Ishikawa (cell line): ENCODE data around the gene CARMIL1.

Experiments used
- CEBPB ChIP-seq: IDR thresholded peaks from 2 replicates; pipeline ENCODE4 v1.6.1; 2012
- CREB1 ChIP-seq: IDR thresholded peaks from 2 replicates; pipeline ENCODE4 v1.6.1; 2012; ENCODE audit warnings: low read depth
- EGR1 ChIP-seq: IDR thresholded peaks from 2 replicates; pipeline ENCODE4 v1.6.1; 2012
- EP300 ChIP-seq: IDR thresholded peaks from 2 replicates; pipeline ENCODE4 v1.6.1; 2012; ENCODE audit warnings: borderline replicate concordance
- FOXM1 ChIP-seq: IDR thresholded peaks from 2 replicates; pipeline ENCODE4 v1.6.1; 2012; ENCODE audit warnings: low read depth, borderline replicate concordance
- NFIC ChIP-seq: IDR thresholded peaks from 2 replicates; pipeline ENCODE4 v1.6.1; 2012
- RAD21 ChIP-seq: IDR thresholded peaks from 2 replicates; pipeline ENCODE4 v1.6.1; 2012; ENCODE audit warnings: low read depth
- TAF1 ChIP-seq: IDR thresholded peaks from 2 replicates; pipeline ENCODE4 v1.6.1; 2012; ENCODE audit warnings: low read depth, mild to moderate bottlenecking
- TCF12 ChIP-seq: IDR thresholded peaks from 2 replicates; pipeline ENCODE4 v1.6.1; 2012; ENCODE audit warnings: low read depth
- TEAD4 ChIP-seq: IDR thresholded peaks from 2 replicates; pipeline ENCODE4 v1.6.1; 2012
- YY1 ChIP-seq: IDR thresholded peaks from 2 replicates; pipeline ENCODE4 v1.6.1; 2012; ENCODE audit warnings: low read depth
- ZBTB7A ChIP-seq: IDR thresholded peaks from 2 replicates; pipeline ENCODE4 v1.6.1; 2012; ENCODE audit warnings: low read depth
- TF ChIP-seq, protein P1 (sequence below): IDR thresholded peaks from 2 replicates; pipeline ENCODE4 v1.6.1; 2012
- TF ChIP-seq, protein P2 (sequence below): IDR thresholded peaks from 2 replicates; pipeline ENCODE4 v1.6.1; 2012
- TF ChIP-seq, protein P3 (sequence below): IDR thresholded peaks from 2 replicates; pipeline ENCODE4 v1.6.1; 2012; ENCODE audit warnings: low read depth, mild to moderate bottlenecking

CARMIL1 gene

DNA sequence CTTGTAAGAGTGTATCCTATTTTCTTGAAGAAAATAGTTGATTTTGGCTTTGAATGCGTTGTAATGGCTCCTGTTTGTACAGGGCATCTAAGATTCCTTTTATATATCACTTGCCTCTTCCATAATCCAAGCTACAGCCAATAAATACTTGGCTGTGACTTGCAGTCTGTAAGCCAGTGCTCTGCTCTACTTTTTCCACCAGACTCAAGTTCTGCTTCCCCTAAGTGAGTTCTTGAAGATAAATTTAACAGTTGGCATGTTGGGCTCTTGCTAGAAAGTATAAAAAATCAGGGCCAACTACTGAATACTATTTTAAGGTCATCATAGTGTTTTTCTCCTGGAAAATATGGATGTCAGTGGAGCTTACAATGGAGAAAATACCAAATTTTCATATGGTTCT, 336.3 kb downstream of the CARMIL1 start:
- TF ChIP-seq, protein P1, sequence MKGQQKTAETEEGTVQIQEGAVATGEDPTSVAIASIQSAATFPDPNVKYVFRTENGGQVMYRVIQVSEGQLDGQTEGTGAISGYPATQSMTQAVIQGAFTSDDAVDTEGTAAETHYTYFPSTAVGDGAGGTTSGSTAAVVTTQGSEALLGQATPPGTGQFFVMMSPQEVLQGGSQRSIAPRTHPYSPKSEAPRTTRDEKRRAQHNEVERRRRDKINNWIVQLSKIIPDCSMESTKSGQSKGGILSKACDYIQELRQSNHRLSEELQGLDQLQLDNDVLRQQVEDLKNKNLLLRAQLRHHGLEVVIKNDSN: no peak
- TF ChIP-seq YY1: no peak
- no peak for TF ChIP-seq ZBTB7A
- TF ChIP-seq, protein P2, sequence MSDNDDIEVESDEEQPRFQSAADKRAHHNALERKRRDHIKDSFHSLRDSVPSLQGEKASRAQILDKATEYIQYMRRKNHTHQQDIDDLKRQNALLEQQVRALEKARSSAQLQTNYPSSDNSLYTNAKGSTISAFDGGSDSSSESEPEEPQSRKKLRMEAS: no peak
- TF ChIP-seq FOXM1: no peak
- no peak for TF ChIP-seq CEBPB
- no peak for TF ChIP-seq TCF12
- TF ChIP-seq RAD21: no peak
- TF ChIP-seq, protein P3, sequence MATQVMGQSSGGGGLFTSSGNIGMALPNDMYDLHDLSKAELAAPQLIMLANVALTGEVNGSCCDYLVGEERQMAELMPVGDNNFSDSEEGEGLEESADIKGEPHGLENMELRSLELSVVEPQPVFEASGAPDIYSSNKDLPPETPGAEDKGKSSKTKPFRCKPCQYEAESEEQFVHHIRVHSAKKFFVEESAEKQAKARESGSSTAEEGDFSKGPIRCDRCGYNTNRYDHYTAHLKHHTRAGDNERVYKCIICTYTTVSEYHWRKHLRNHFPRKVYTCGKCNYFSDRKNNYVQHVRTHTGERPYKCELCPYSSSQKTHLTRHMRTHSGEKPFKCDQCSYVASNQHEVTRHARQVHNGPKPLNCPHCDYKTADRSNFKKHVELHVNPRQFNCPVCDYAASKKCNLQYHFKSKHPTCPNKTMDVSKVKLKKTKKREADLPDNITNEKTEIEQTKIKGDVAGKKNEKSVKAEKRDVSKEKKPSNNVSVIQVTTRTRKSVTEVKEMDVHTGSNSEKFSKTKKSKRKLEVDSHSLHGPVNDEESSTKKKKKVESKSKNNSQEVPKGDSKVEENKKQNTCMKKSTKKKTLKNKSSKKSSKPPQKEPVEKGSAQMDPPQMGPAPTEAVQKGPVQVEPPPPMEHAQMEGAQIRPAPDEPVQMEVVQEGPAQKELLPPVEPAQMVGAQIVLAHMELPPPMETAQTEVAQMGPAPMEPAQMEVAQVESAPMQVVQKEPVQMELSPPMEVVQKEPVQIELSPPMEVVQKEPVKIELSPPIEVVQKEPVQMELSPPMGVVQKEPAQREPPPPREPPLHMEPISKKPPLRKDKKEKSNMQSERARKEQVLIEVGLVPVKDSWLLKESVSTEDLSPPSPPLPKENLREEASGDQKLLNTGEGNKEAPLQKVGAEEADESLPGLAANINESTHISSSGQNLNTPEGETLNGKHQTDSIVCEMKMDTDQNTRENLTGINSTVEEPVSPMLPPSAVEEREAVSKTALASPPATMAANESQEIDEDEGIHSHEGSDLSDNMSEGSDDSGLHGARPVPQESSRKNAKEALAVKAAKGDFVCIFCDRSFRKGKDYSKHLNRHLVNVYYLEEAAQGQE: no peak
- TF ChIP-seq TEAD4: no peak
- no peak for TF ChIP-seq EGR1
- no peak for TF ChIP-seq EP300

DNA sequence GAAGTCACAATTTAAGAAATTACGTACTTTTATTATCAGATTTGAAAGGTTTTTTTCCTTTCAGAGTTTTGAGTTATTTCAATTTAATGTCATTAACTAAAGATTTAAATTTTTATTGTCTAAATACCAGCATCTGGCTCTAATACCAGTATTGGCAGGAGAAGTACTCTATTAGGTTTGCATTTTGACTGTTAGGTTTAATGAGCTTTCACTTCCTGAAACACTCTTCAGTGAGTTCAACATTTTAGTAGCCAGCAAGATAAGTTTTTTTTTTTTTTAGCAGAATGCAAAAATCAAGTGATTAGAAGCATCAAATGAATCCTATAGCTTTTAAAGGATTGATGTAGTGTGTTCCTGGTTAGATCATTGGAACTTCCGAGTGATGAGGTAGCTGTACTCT, 338.8 kb downstream of the CARMIL1 start:
- TF ChIP-seq YY1: no peak
- TF ChIP-seq, protein P3: no peak
- no peak for TF ChIP-seq EGR1
- no peak for TF ChIP-seq NFIC
- TF ChIP-seq, protein P2: no peak

- TF ChIP-seq TEAD4 (no peak), ZBTB7A (no peak), EGR1 (no peak), FOXM1 (no peak), YY1 (no peak), NFIC (no peak), TAF1 (no peak), TCF12 (no peak), CREB1 (no peak), RAD21 (no peak), EP300 (no peak)
- TF ChIP-seq, protein P1: no peak
- TF ChIP-seq, protein P3: no peak
- TF ChIP-seq, protein P2: no peak
Measured at GRCh38 chr6:25619217-25619616, 340.0 kb downstream of the CARMIL1 start.

GRCh38 chr6:25620391-25620790, 341.2 kb downstream of the CARMIL1 start:
- TF ChIP-seq, protein P1: no peak
- no peak for TF ChIP-seq ZBTB7A

- TF ChIP-seq, protein P2: no peak
- no peak for TF ChIP-seq RAD21
- no peak for TF ChIP-seq TAF1
- no peak for TF ChIP-seq NFIC
- no peak for TF ChIP-seq TCF12
- TF ChIP-seq CREB1: no peak
Measured at GRCh38 chr6:25623065-25623464, 343.9 kb downstream of the CARMIL1 start.
